ENCODE data around the gene SHISA8. TPM values are rescaled to one million over a fixed set of nuclear protein-coding genes. Genes with fewer than 3 reads are reported as not detected.
A peak's percentile ranks its signal among the peaks of the same experiment; 100 is the strongest.
"Not testable (repeated sequence)": the region's sequence is repeated elsewhere in the genome, so short reads cannot be mapped to it uniquely, and the experiment has no call there.

Gene SHISA8
- total and polyA plus RNA-seq, 3 experiments from 2014 or later = 1.3 to 1.4 TPM; not detected in 1

GRCh38 chr22:41948928-41949296, 34.0 kb upstream of the SHISA8 start:
- H3K27me3 Mint-ChIP-seq; H3K27ac Mint-ChIP-seq; H3K9me3 ChIP-seq (ENCODE audit: low read length); POLR2A ChIA-PET; H3K4me3 ChIP-seq (ENCODE audit: low read length); H3K27ac ChIP-seq (ENCODE audit: low read depth, low read length); H3K9me3 Mint-ChIP-seq; DNase-seq; H3K27me3 ChIP-seq (ENCODE audit: insufficient read depth, low read length, poor library complexity, severe bottlenecking); H3K36me3 ChIP-seq (ENCODE audit: insufficient read depth, low read length); H3K36me3 Mint-ChIP-seq: not testable (repeated sequence)
- H3K4me3 Mint-ChIP-seq = peak overlapping the region in 1 of 7 donors; percentile 19
- H3K4me1 ChIP-seq (ENCODE audit: insufficient read depth, low read length) = peaks cover 18% of the 10 kb centered on the region
- peaks cover 8 to 16% (median 10%) of the 10 kb centered on the region in 3 donors for H3K4me1 Mint-ChIP-seq
- CTCF ChIA-PET = interaction anchor here (1.6 to 2.9 kb wide), 2 partner anchors 8 to 203 kb away, joined by 5 to 10 read pairs; no protein-coding TSS in a partner anchor

GRCh38 chr22:41948142-41948541, 33.3 kb upstream of the SHISA8 start:
- Mint-ChIP-seq H3K4me1 (peaks cover 8 to 16% (median 10%) of the 10 kb centered on the region in 3 donors), H3K36me3 (peaks cover 0 to 2% (median 0%) of the 10 kb centered on the region in 3 donors), H3K27me3 (no peaks in the 10 kb centered on the region), H3K4me3 (peak overlapping the region in 1 of 7 donors; percentile 25), H3K27ac (no peak overlapping the region), H3K9me3 (no peaks in the 10 kb centered on the region)
- ChIA-PET CTCF (interaction anchor here (0.7 to 2.9 kb wide), 4 partner anchors 8 to 202 kb away, joined by 3 to 10 read pairs (median 4); no protein-coding TSS in a partner anchor), POLR2A (interaction anchor here (0.7 kb wide), 1 partner anchor 116 kb away, joined by 9 read pairs; no protein-coding TSS in a partner anchor)
- H3K9me3 ChIP-seq (ENCODE audit: low read length) = no peaks in the 10 kb centered on the region
- no peak overlapping the region for H3K27ac ChIP-seq (ENCODE audit: low read depth, low read length)
- no peaks in the 10 kb centered on the region for H3K36me3 ChIP-seq (ENCODE audit: insufficient read depth, low read length)
- H3K4me3 ChIP-seq (ENCODE audit: low read length) = no peak overlapping the region
- no peak for DNase-seq
- H3K4me1 ChIP-seq (ENCODE audit: insufficient read depth, low read length) = peaks cover 18% of the 10 kb centered on the region
- no peaks in the 10 kb centered on the region for H3K27me3 ChIP-seq (ENCODE audit: insufficient read depth, low read length, poor library complexity, severe bottlenecking)

GRCh38 chr22:41947424-41948080, 32.7 kb upstream of the SHISA8 start:
- Mint-ChIP-seq H3K36me3 (peaks cover 0 to 2% (median 0%) of the 10 kb centered on the region in 3 donors), H3K27ac (peak overlapping the region in 3 of 8 donors; percentile 56 to 80 (median 68)), H3K27me3 (no peaks in the 10 kb centered on the region), H3K4me1 (peaks cover 8 to 16% (median 10%) of the 10 kb centered on the region in 3 donors), H3K9me3 (no peaks in the 10 kb centered on the region), H3K4me3 (peak overlapping the region in 6 of 7 donors; percentile 89 to 97 (median 94))
- POLR2A ChIA-PET = interaction anchor here (0.5 to 1.6 kb wide), 7 partner anchors 21 to 281 kb away, joined by 3 to 9 read pairs (median 5); partner anchors contain the start of genes CCDC134, SMDT1, TNFRSF13C and WBP2NL
- Histone ChIP-seq H3K4me1 (ENCODE audit: insufficient read depth, low read length) (peaks cover 18% of the 10 kb centered on the region), H3K9me3 (ENCODE audit: low read length) (no peaks in the 10 kb centered on the region), H3K36me3 (ENCODE audit: insufficient read depth, low read length) (no peaks in the 10 kb centered on the region), H3K27me3 (ENCODE audit: insufficient read depth, low read length, poor library complexity, severe bottlenecking) (no peaks in the 10 kb centered on the region), H3K27ac (ENCODE audit: low read depth, low read length) (peak overlapping the region; percentile 8), H3K4me3 (ENCODE audit: low read length) (peak overlapping the region; percentile 89)
- no peak for DNase-seq
- CTCF ChIA-PET = interaction anchor here (0.7 to 2.1 kb wide), 8 partner anchors 9 to 281 kb away, joined by 3 to 11 read pairs (median 4); no protein-coding TSS in a partner anchor

- no peaks in the 10 kb centered on the region for H3K27me3 ChIP-seq (ENCODE audit: insufficient read depth, low read length, poor library complexity, severe bottlenecking)
- peak within 1 kb of the TSS; percentile 89 to 97 (median 94) for H3K4me3 Mint-ChIP-seq
- H3K27ac Mint-ChIP-seq = peak within 1 kb of the TSS; percentile 32 to 92 (median 74)
- H3K36me3 ChIP-seq (ENCODE audit: insufficient read depth, low read length) = no peaks in the 10 kb centered on the region
- peak within 1 kb of the TSS; percentile 89 for H3K4me3 ChIP-seq (ENCODE audit: low read length)
- H3K4me1 ChIP-seq (ENCODE audit: insufficient read depth, low read length) = peaks cover 18% of the 10 kb centered on the region
- POLR2A ChIA-PET = interaction anchor here (0.5 to 1.6 kb wide), 7 partner anchors 20 to 280 kb away, joined by 3 to 9 read pairs (median 5); partner anchors contain the start of genes CCDC134, SMDT1, SREBF2 and TNFRSF13C
- DNase-seq = peak; percentile 79 to 87 (median 81)
- peaks cover 0 to 2% (median 0%) of the 10 kb centered on the region in 3 donors for H3K36me3 Mint-ChIP-seq
- no peaks in the 10 kb centered on the region for H3K9me3 Mint-ChIP-seq
- CTCF ChIA-PET = interaction anchor here (0.7 to 2.1 kb wide), 10 partner anchors 10 to 280 kb away, joined by 3 to 11 read pairs (median 4); partner anchors contain the start of gene SREBF2
- no peaks in the 10 kb centered on the region for H3K27me3 Mint-ChIP-seq
- H3K9me3 ChIP-seq (ENCODE audit: low read length) = no peaks in the 10 kb centered on the region
- peaks cover 8 to 17% (median 10%) of the 10 kb centered on the region in 3 donors for H3K4me1 Mint-ChIP-seq
- peak within 1 kb of the TSS; percentile 76 for H3K27ac ChIP-seq (ENCODE audit: low read depth, low read length)
These were observed 32.0 kb upstream of the SHISA8 start, which contains the start of gene CENPM for GRCh38 chr22:41946629-41947423. Gene CENPM (minus strand): TSS chr22:41947152. CDS start chr22:41947076, 76 bp downstream.

- ChIA-PET CTCF (interaction anchor here (0.7 to 6.8 kb wide), 6 partner anchors 18 to 245 kb away, joined by 3 to 91 read pairs (median 4); partner anchors contain the start of gene MEI1), POLR2A (interaction anchor here (0.7 to 1.6 kb wide), 2 partner anchors 18 to 143 kb away, joined by 4 to 6 read pairs; partner anchors contain the start of gene CCDC134)
- peaks cover 0 to 6% (median 0%) of the 10 kb centered on the region in 3 donors for H3K36me3 Mint-ChIP-seq
- H3K27me3 ChIP-seq (ENCODE audit: insufficient read depth, low read length, poor library complexity, severe bottlenecking) = no peaks in the 10 kb centered on the region
- peak overlapping the region in 3 of 7 donors; percentile 6 to 30 (median 25) for H3K4me3 Mint-ChIP-seq
- H3K27ac ChIP-seq (ENCODE audit: low read depth, low read length) = no peak overlapping the region
- H3K4me3 ChIP-seq (ENCODE audit: low read length) = no peak overlapping the region
- H3K4me1 ChIP-seq (ENCODE audit: insufficient read depth, low read length) = peaks cover 46% of the 10 kb centered on the region
- no peaks in the 10 kb centered on the region for H3K9me3 ChIP-seq (ENCODE audit: low read length)
- H3K9me3 Mint-ChIP-seq = peaks cover 0 to 2% (median 0%) of the 10 kb centered on the region in 5 donors
- H3K4me1 Mint-ChIP-seq = peaks cover 38 to 48% (median 39%) of the 10 kb centered on the region in 3 donors
- DNase-seq = no peak
- peak overlapping the region in 3 of 8 donors; percentile 33 to 80 (median 35) for H3K27ac Mint-ChIP-seq
- no peaks in the 10 kb centered on the region for H3K36me3 ChIP-seq (ENCODE audit: insufficient read depth, low read length)
- peaks cover 0 to 4% of the 10 kb centered on the region in 2 donors for H3K27me3 Mint-ChIP-seq
These were observed 28.9 kb upstream of the SHISA8 start for GRCh38 chr22:41943661-41944209.

GRCh38 chr22:41940832-41941765, 26.2 kb upstream of the SHISA8 start:
- peak; percentile 71 to 91 (median 85) for DNase-seq
- H3K9me3 ChIP-seq (ENCODE audit: low read length) = no peaks in the 10 kb centered on the region
- Mint-ChIP-seq H3K36me3 (peaks cover 0 to 5% (median 0%) of the 10 kb centered on the region in 3 donors), H3K9me3 (peaks cover 0 to 2% (median 0%) of the 10 kb centered on the region in 5 donors), H3K27me3 (peaks cover 0 to 4% of the 10 kb centered on the region in 2 donors), H3K27ac (peak overlapping the region; percentile 94 to 100 (median 100)), H3K4me3 (peak overlapping the region; percentile 65 to 98 (median 92)), H3K4me1 (peaks cover 36 to 56% (median 40%) of the 10 kb centered on the region in 3 donors)
- peak overlapping the region; percentile 39 for H3K4me3 ChIP-seq (ENCODE audit: low read length)
- peaks cover 37% of the 10 kb centered on the region for H3K4me1 ChIP-seq (ENCODE audit: insufficient read depth, low read length)
- ChIA-PET POLR2A (interaction anchor here (0.6 to 6.5 kb wide), 23 partner anchors 12 to 319 kb away, joined by 3 to 100 read pairs (median 10); partner anchors contain the start of genes CCDC134, DESI1, MEI1 and SNU13), CTCF (interaction anchor here (0.6 to 6.8 kb wide), 42 partner anchors 8 to 503 kb away, joined by 3 to 106 read pairs (median 5); partner anchors contain the start of genes CCDC134, MEI1, SNU13 and SREBF2)
- H3K27ac ChIP-seq (ENCODE audit: low read depth, low read length) = peak overlapping the region; percentile 95
- no peaks in the 10 kb centered on the region for H3K36me3 ChIP-seq (ENCODE audit: insufficient read depth, low read length)
- H3K27me3 ChIP-seq (ENCODE audit: insufficient read depth, low read length, poor library complexity, severe bottlenecking) = no peaks in the 10 kb centered on the region
